Epithelial cell of proximal tubule (primary cell): ENCODE measurements around the gene CLIP1. TPM values are rescaled to one million over a fixed set of nuclear protein-coding genes. Genes with fewer than 3 reads are reported as not detected.

Experiments used
- DNase-seq: peaks from one replicate; pipeline ENCODE4 v3.0.0-alpha.2; 2011; ENCODE audit warnings: low read depth
- H3K4me3 ChIP-seq: 2 replicates; pipeline ENCODE4 v1.5.1; 2011; ENCODE audit warnings: low read depth, mild to moderate bottlenecking, low read length
- total RNA-seq: library from RNA; depleted of rRNA; stranded (reverse); fragments of >200 nt; gene quantifications from 2 replicates; pipeline ENCODE4 v1.2.3, GENCODE V29; 2015
- TF ChIP-seq, protein P1 (sequence below): conservative IDR thresholded peaks from 2 replicates; pipeline ENCODE4 v1.5.1; 2012; ENCODE audit warnings: low read depth, mild to moderate bottlenecking, low read length

The CLIP1 gene
- total RNA-seq, 1 donor from 2014 or later, result 49.6 TPM

DNA sequence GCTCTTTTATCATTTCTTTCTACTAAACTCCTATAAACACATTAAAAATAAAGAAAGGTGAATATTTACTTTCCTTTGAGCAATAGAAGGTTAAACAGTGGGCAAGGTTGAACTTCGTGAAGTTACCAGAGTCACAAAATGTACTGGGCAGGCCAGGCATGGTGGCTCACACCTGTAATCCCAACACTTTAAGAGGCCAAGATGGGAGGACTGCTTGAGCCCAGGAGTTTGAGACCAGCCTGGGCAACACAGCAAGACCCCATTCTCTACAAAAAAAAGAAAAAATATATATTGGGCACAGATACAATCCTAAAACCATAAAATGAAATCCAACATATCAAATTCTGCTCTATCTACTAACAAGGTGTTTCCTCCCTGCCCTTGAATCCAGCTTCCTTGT is 95.5 kb downstream of the CLIP1 start:
- no peak overlapping the region for H3K4me3 ChIP-seq
- TF ChIP-seq, protein P1, sequence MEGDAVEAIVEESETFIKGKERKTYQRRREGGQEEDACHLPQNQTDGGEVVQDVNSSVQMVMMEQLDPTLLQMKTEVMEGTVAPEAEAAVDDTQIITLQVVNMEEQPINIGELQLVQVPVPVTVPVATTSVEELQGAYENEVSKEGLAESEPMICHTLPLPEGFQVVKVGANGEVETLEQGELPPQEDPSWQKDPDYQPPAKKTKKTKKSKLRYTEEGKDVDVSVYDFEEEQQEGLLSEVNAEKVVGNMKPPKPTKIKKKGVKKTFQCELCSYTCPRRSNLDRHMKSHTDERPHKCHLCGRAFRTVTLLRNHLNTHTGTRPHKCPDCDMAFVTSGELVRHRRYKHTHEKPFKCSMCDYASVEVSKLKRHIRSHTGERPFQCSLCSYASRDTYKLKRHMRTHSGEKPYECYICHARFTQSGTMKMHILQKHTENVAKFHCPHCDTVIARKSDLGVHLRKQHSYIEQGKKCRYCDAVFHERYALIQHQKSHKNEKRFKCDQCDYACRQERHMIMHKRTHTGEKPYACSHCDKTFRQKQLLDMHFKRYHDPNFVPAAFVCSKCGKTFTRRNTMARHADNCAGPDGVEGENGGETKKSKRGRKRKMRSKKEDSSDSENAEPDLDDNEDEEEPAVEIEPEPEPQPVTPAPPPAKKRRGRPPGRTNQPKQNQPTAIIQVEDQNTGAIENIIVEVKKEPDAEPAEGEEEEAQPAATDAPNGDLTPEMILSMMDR, result no peak
- DNase-seq, result no peak

DNA sequence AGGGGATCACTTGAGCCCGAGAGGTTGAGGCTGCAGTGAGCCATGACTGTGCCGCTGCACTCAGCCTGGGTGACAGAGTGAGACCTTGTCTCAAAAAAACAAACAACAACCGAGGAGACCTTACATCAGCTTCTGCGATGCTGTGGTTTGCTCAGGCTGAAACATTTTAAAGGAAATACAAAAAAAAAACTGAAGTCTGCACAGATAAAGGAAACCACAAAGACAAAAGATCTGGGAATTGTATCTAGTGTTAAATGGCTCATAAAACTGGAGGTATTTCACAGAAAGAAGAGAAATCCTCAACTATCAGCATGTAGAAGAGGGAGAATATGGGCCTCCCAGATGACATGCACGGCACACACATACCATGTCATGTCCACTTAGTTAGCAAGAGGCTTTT is 95.9 kb downstream of the CLIP1 start:
- TF ChIP-seq, protein P1, result no peak
- DNase-seq, result no peak
- no peak overlapping the region for H3K4me3 ChIP-seq

DNA sequence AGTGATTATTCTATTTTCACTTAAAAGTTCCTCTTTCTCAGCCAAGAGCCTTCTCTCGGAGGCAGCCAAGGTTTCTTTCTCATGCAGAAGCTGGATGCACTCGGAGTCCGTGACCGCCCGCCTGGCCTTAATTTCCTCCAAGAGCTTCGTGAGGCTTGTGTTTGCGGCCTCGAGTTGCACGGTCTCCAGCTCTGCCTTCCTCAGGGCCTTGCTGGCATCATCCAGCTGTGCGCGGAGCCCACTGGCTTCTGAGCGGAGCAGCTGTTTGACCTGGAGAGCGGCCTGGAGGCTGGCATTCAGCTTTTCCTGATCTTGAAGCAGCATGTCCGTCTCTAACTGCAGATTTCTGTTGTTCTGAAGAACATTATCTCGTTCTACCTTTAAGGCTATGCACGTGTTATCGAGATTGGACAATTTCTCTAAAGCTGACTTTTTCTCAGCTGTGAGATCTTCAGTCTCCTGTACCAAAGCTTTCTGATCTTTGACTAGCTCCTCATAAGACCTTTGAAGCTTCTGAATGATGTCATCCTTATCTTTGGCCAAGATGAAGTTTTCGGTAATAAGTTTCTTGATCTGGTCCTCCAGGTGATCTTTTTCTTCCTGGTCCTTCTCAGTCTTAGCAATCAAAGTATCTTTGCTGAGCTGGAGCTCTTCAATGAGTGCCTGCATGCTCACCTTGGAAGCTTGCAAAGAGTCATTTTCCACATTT is 99.0 kb downstream of the CLIP1 start:
- no peak for DNase-seq
- TF ChIP-seq, protein P1, result no peak
- H3K4me3 ChIP-seq, result no peak overlapping the region

DNA sequence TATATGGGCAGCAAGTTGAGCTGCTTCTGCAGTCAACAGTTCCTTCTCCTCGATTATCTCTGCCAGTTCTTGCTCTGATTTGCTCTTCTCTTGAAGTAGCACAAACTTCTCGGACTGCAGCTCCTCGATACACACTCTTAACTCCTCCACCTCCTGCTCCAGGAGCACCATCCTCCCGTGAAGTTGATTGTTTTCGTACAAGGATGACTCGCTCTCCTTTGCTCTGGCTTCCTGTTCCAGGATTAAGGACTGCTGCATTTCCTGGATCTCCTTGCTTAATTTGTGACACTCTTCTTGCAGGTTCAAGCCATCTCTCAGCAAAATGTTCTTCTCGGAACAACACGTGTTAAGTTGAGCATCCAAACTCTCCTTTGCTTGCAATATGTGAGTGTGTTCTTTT is 100.0 kb downstream of the CLIP1 start:
- H3K4me3 ChIP-seq, result no peak overlapping the region
- no peak for DNase-seq
- TF ChIP-seq, protein P1, result no peak

DNA sequence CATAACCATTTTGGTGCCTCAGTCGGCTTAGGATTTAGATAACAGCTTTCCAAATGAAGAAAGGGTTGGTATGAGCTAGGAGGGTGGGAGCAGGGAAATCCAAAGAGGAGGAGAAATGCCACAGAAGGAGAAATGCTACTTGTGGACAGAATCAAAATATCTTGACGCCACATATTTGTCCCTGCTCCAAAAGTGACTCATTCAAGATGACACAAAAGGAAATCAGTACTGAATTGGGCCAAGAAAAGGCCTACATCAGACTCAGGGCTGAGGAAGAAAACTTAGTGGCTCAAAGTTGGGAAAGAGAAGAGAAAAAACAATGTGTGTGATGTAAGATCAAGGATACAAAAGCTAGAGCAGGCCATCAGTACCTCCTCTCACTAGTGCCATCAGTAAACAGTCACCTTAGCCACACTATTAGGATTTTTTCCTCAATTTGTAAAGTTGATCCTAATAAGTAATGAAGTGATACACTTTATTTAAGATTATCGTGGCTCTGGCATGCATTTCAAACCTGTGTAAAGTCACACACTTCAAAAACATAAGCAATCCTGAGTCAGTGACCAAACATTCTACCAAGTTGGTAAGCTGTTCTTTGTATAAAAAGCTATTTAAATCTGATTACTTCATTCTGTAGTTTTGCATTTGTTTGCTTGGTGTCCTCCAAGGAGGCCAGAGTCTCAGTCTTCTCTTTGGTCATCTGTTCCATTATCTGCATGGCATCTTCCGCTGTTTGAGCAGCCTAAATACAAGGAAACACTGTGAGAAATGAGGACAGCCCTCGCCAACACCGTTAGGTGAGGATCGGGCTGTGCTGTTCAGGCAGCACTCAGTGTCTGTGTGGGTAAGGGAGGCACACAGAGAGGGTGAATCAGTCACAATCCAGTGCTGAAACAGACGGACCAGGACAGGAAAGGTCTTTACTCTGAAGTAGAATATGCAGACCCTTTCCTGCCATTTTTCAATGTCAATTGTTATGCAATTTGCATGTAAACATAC is 103.6 kb downstream of the CLIP1 start:
- no peak for DNase-seq
- H3K4me3 ChIP-seq, result no peak overlapping the region
- TF ChIP-seq, protein P1, result no peak

DNA sequence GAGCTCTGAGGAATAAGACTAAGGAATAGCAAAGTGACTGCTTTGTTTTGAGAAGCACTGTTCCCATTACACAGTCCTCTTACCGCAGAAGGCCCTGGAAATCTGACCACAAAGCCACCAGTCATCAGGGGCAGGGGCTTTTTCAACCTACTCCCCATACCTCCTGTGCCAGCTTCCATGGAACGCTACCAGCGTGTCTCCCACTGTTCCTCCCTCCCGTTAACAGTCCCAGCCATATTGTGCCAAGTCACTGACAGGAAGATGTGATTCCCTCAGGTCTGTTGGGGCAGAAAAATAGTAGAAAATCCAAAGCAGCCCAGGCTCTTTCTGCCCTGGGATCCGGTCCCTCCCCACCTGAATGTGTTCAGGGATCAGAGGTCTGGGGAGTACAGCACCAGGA is 109.5 kb downstream of the CLIP1 start:
- no peak overlapping the region for H3K4me3 ChIP-seq
- TF ChIP-seq, protein P1, result no peak
- DNase-seq, result no peak
